ENCODE data around the gene POLG2. TPM values are rescaled to one million over a fixed set of nuclear protein-coding genes. Genes with fewer than 3 reads are reported as not detected.

Gene POLG2
- total RNA-seq, 4 donors from 2014 or later, result 2.4 to 41.8 (median 17.8) TPM

DNA sequence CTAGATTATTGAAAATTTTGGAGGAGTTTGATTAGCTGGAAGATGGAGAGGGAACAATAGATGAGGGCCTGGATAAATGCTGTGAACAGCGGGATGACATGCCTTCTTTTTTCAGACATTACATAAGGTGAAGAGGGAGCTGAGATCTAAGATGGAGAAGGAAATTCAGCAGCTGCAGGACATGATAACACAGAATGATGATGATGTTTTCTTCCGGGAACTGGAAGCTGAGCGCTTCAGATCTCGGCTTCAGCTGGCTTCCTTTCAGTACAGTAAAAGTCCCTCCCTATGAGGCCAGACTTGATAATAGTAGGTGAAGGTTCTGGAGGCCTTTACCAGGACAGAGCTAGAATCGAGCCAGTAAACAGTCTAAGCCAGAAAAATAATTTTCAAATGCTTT lies 40.6 kb upstream of the POLG2 start:
- no peak overlapping the region for H3K4me3 ChIP-seq
- no peak for DNase-seq
- H3K4me1 ChIP-seq, result no peaks in the 10 kb centered on the region
- intact Hi-C loops (cut with DNase I; ENCODE audit: low total_unique reads), result no loop called here
- H3K36me3 ChIP-seq, result no peaks in the 10 kb centered on the region
- no peak for TF ChIP-seq POLR2A (IDR thresholded peaks at IDR 0.05)
- TF ChIP-seq, protein P1, sequence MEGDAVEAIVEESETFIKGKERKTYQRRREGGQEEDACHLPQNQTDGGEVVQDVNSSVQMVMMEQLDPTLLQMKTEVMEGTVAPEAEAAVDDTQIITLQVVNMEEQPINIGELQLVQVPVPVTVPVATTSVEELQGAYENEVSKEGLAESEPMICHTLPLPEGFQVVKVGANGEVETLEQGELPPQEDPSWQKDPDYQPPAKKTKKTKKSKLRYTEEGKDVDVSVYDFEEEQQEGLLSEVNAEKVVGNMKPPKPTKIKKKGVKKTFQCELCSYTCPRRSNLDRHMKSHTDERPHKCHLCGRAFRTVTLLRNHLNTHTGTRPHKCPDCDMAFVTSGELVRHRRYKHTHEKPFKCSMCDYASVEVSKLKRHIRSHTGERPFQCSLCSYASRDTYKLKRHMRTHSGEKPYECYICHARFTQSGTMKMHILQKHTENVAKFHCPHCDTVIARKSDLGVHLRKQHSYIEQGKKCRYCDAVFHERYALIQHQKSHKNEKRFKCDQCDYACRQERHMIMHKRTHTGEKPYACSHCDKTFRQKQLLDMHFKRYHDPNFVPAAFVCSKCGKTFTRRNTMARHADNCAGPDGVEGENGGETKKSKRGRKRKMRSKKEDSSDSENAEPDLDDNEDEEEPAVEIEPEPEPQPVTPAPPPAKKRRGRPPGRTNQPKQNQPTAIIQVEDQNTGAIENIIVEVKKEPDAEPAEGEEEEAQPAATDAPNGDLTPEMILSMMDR (IDR thresholded peaks at IDR 0.05), result no peak
- no peaks in the 10 kb centered on the region for H3K27me3 ChIP-seq
- no peak overlapping the region for H3K27ac ChIP-seq
- no peaks in the 10 kb centered on the region for H3K9me3 ChIP-seq

DNA sequence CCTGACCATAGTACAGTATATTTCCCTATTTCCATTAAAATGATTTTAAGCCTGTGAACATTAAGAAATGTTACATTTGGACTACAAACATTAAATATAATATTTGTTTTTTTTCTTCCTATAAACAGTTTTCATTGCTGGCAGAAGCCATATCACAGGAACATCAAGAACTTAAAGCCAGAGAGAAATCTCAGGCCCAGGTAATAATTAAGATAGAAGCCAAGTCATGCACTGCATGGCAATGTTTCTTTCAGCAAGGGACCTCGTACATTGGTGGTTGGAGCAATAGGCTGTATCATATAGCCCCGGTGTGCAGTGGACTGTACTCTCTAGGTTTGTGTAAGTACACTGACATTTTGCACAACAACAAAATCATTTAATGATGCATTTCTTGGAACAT lies 40.1 kb upstream of the POLG2 start:
- no peaks in the 10 kb centered on the region for H3K9me3 ChIP-seq
- no peak overlapping the region for H3K4me3 ChIP-seq
- intact Hi-C loops (cut with DNase I; ENCODE audit: low total_unique reads), result no loop called here
- no peak overlapping the region for H3K27ac ChIP-seq
- no peak for DNase-seq
- H3K4me1 ChIP-seq, result no peaks in the 10 kb centered on the region
- H3K27me3 ChIP-seq, result no peaks in the 10 kb centered on the region
- TF ChIP-seq POLR2A (IDR thresholded peaks at IDR 0.05), result no peak
- TF ChIP-seq, protein P1 (IDR thresholded peaks at IDR 0.05), result no peak
- no peaks in the 10 kb centered on the region for H3K36me3 ChIP-seq

DNA sequence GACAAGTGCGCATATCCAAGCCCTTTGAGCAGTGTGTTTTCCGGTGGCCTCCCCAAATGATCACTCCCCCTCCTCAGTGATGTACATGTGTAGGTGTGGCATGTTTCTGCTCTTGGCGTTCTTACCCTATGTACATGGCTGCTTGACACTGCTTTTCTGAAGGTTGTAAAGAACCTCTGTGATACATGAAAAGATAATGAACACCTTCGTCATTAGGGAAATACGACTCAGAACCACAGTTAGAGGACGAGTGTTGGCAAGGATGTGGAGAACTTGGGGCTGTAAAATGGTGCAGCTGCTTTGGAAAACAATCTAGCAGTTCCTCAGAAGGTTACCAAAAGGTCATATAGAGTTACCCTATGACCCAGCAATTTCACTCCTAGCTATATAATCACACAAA lies 38.5 kb upstream of the POLG2 start:
- TF ChIP-seq, protein P1 (IDR thresholded peaks at IDR 0.05), result no peak
- TF ChIP-seq POLR2A (IDR thresholded peaks at IDR 0.05), result no peak

DNA sequence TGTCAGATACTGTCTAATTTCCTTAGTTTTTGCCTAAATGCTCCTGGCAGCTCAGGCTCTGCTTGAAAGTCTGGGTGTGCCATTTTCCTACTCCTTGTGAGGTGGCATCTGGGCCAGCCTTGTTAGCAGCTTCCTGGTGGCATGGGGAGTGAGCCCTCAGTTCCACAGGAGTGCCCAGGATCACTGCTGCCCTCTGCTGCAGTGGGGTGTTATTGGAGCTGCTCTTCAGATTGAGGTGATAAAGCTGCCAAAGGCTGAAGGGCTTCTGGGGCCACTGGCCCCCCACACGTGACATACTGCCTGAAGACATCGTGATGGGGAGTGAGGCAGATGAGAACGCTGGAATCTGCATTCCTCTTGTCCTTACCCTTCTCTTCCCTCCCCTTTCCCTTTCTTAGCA lies 37.3 kb upstream of the POLG2 start:
- Histone ChIP-seq H3K4me1 (no peaks in the 10 kb centered on the region), H3K27ac (no peak overlapping the region), H3K27me3 (no peaks in the 10 kb centered on the region), H3K4me3 (no peak overlapping the region), H3K36me3 (no peaks in the 10 kb centered on the region), H3K9me3 (no peaks in the 10 kb centered on the region)
- TF ChIP-seq, protein P1 (IDR thresholded peaks at IDR 0.05), result no peak
- TF ChIP-seq POLR2A (IDR thresholded peaks at IDR 0.05), result no peak
- intact Hi-C loops (cut with DNase I; ENCODE audit: low total_unique reads), result no loop called here
- DNase-seq, result no peak

More for the DNA sequence above, 38.5 kb upstream of the POLG2 start:
- no peaks in the 10 kb centered on the region for H3K4me1 ChIP-seq
- no peaks in the 10 kb centered on the region for H3K9me3 ChIP-seq
- H3K36me3 ChIP-seq, result no peaks in the 10 kb centered on the region
- H3K27ac ChIP-seq, result no peak overlapping the region
- H3K4me3 ChIP-seq, result no peak overlapping the region
- no peaks in the 10 kb centered on the region for H3K27me3 ChIP-seq
- intact Hi-C loops (cut with DNase I; ENCODE audit: low total_unique reads), result no loop called here
- no peak for DNase-seq

DNA sequence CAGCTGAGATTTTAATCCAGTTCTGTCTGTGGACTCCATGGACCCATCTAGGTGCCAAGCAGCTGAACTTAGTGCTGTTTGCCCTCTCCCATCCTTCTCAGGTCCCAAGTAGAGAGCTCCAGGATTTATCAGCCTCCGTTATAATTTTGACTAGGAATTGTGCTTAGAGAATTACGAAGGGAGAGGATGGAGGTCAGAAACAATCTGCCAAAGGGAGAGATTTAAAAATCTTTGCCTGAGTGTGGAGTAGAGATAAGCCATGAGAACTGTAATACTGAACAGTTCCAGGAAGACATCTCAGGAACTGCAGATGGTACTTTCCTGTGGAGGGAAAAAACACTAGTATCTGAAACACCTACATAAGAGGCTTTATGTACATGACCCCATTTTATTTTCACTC lies 36.9 kb upstream of the POLG2 start:
- no peaks in the 10 kb centered on the region for H3K27me3 ChIP-seq
- H3K4me1 ChIP-seq, result no peaks in the 10 kb centered on the region
- intact Hi-C loops (cut with DNase I; ENCODE audit: low total_unique reads), result no loop called here
- no peak overlapping the region for H3K4me3 ChIP-seq
- TF ChIP-seq, protein P1 (IDR thresholded peaks at IDR 0.05), result no peak
- no peak for TF ChIP-seq POLR2A (IDR thresholded peaks at IDR 0.05)
- H3K9me3 ChIP-seq, result no peaks in the 10 kb centered on the region
- DNase-seq, result no peak
- H3K27ac ChIP-seq, result no peak overlapping the region
- no peaks in the 10 kb centered on the region for H3K36me3 ChIP-seq
